Astrocyte (in vitro differentiated cells and primary cell): ENCODE data around the gene DDC.

Experiments
- EZH2 ChIP-seq: IDR thresholded peaks from 2 replicates; pipeline ENCODE4 v1.6.1; 2012; ENCODE audit warnings: mild to moderate bottlenecking, low read length, inconsistent platforms; ENCODE audit not compliant: insufficient read depth
- TF ChIP-seq, protein P1 (sequence below): IDR thresholded peaks from 2 replicates; pipeline ENCODE4 v1.5.1; 2011; ENCODE audit warnings: low read depth, mild to moderate bottlenecking, inconsistent platforms, low read length, moderate library complexity; ENCODE audit not compliant: insufficient read depth

DNA sequence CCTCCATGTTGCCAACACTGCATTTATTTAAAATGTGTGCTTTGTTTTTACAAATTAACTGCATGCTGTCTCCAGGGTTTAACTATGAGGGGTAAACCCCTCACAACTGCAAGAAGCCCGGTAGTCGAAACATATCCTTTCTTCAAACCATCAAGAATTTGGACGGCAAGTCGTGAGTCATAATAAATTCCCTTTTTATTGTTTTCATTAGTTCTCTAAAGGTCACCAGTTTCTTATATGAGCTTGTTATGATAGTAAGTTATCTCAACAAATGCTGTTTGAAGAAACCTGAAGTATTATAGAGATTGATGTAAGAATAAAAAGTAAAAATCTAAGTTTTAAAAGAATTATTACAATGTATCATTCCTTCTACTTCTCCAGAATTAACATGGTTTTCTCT lies 102.8 kb downstream of the DDC start:
- TF ChIP-seq, protein P1, sequence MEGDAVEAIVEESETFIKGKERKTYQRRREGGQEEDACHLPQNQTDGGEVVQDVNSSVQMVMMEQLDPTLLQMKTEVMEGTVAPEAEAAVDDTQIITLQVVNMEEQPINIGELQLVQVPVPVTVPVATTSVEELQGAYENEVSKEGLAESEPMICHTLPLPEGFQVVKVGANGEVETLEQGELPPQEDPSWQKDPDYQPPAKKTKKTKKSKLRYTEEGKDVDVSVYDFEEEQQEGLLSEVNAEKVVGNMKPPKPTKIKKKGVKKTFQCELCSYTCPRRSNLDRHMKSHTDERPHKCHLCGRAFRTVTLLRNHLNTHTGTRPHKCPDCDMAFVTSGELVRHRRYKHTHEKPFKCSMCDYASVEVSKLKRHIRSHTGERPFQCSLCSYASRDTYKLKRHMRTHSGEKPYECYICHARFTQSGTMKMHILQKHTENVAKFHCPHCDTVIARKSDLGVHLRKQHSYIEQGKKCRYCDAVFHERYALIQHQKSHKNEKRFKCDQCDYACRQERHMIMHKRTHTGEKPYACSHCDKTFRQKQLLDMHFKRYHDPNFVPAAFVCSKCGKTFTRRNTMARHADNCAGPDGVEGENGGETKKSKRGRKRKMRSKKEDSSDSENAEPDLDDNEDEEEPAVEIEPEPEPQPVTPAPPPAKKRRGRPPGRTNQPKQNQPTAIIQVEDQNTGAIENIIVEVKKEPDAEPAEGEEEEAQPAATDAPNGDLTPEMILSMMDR = no peak
- TF ChIP-seq EZH2 = no peak
